Activated CD4-positive, alpha-beta T cell treated with anti-CD3 and anti-CD28 coated beads for 48 hours (primary cell): ENCODE results near the gene BEND5.

ENCODE experiments used
- DNase-seq: peaks from one replicate; pipeline ENCODE4 v3.0.0-alpha.2; 2020

BEND5 gene

DNA sequence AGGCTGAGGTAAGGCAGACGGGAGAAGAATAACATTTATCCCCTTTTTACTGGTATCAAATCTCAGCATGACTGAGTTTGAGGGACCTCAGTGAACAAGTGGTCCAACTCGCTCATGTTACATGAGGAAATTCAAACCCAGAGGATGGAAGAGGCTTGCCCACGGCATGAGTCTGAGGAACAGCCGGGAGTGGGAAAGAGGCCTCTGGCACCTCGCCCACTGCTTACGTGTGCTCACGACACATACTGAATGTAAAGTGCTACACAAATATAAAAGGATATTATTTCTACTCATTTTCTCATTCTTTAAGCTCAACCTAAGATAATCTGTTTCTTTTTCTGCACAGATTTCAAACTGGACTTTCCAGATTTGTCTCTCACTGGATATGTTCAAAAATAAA lies 14.7 kb downstream of the BEND5 start:
- DNase-seq = no peak

DNA sequence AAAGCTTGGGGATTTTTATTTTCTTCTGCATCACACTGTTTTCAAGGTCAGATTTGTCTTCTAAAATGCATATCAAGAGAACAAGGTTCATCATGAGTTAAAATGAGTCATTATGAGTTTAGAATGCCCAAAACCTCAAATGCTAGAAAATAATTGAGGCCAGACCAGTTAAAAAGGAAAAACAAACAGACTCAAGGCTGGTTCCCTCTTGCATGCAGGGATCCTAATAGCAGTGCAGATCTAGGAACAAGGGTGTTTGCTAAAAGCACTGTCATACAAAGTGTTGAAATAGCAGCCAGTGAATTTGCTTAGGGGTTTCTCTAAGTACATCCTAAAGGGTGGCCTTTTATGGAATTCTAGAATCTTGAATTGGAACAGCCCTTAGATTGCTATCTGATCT lies 15.3 kb downstream of the BEND5 start:
- DNase-seq = no peak

DNA sequence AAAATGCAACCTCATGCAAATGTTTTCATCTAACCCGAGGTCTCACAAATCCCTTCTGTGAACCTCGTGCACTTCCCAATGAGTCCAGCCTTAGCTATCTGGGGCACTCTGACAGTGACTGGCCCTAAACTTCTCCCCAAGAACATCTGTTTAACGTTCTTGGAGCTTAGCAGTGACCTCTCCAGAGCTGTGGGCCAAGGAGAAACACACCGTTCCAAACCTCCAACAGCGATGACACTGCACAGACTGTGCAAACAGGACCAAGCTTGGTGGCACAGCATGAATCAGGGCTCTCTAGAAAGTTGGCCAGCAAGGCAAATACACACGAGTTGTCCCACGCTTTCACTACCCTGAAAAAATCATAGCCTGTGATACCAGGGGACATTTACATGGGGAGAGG lies 15.8 kb downstream of the BEND5 start:
- no peak for DNase-seq

DNA sequence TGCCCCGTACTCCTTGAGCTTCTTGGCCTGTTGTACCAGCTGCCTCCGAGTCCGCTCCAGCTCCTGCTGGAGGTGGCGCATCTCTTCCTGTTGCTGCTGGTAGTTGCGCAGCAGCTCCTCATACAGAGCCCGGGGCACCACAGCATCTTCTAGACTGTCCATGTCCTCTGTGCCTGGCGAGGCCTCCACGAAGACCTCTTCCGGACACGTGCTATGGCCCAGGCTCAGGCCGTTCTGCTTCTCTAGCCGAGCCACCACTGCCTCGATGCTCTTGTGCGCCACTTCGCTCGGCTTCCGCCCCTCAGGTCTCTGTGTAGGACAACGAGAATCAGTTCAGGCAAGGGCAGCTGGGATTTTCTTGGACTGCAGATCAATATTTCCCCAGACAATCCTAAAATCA lies 17.7 kb downstream of the BEND5 start:
- DNase-seq = no peak

DNA sequence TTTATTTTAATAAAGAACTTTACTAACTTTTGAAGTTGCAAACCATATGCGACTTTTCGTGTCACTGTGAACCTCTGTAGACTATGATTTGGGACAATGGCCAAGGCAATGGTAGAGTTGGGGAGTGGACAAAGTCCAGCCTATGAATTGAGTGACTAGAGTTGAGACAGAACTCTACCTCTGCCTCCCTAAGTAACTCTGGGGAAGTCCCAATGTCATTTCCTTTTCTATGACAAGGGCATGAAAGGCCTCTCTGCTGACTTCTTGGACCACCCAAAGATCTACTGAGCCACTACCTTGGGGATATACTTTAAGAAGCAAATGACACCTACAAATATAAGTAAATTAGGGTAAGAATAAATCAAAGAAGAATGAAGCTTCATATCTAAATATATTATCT lies 19.3 kb downstream of the BEND5 start:
- no peak for DNase-seq

DNA sequence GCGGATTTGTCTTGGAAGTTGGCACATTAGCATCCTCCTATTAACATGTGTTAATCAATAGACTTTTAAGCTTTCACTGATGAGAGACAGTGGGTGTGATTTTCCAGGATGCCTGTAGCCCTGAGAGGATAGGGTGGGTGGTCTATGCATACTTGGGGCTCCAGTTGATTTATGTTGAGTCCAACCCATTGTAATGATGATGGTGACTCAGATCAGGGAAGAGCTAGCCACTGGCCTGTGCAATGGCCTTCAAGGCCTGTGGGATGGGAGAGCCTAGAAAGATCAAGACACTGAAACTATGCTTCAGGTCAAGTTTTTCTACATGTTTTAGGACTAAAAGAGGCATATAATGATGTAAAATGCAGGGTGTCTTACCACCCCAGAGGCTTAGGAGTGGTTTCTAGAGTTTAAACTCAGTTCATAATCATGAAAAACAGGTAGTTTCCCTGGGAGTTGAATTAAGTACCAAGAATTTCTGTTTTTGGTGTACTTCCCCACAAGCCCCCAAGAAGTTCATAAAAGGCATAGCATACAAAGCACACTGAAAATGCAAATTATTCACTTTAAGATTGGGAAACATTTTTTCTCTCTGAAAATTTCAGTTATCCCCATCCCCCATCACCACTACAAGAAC lies 19.9 kb downstream of the BEND5 start:
- no peak for DNase-seq

DNA sequence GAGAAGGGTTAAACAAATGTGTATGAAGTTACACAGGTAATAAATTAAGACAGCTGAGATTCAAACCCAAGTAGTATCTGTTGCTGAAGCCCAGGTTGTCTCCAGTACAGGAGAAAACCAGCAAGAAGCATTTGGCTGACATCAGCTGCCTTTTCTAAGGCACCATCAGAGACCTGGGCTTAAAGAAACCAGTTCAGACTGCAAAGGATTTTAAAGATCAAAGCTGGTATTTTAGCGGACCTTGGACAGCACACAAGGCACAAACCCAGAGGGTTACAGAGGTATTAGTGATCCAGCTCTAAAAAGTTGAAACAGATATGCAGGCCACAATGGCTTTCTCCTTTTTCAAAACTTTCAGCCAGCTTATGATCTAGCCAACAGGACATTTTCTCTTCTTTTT lies 23.4 kb downstream of the BEND5 start:
- DNase-seq = no peak

DNA sequence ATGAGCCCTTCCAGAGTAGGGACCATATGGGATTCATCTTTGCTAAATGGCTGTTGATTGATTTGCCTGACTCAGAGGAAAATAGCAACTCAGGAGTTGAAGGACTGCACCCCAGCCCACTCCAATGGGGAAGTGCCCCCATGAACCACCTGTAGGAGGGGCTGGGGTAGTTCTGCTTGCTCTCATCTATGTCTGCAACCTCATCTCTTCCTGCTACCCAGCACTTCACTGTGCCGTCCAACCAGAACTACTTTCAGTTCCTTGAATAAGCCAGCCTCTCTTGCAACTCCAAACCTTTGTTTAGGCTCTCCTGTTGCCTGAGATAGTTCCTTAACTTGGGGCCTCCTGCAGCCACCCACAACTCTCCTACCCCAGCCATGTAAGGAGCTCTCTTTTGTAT lies 26.6 kb downstream of the BEND5 start:
- DNase-seq = no peak

DNA sequence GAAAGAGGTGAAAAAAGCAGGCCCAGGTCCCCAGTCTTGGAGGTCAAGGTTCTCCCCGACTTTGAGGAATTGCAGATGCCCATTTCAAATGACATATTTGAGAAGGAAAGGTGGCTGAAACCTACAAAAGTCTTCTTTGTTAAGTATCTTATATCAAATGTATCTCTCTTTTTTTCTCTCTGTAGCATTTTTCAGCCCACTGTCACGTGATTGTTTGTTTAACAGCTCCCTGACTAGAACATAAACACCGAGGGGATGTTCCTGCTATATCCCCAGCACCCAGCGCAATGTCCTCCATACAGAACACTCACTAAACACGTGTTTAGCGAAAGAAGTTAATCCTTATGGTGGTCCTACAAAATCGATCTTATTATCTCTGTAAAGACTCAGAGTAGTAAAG lies 27.6 kb downstream of the BEND5 start:
- DNase-seq = no peak

DNA sequence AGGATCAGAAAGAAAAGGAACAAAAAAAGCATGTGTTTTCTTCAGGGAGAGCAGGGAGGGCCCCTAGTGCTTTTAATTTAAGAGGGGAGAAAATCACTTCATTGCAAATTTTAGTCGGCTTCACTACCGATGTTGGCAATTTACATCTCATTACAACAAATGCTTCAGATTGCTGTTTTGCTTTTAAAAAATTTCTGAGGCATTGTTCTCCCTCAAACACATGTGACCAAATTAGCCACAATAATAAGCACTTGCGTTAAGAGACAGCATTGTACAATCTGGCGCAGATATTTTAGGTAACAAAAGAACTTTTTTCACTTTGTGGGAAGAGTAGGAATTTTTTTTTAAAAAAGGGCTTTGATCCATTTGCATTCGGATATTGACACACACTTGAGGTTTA lies 29.8 kb downstream of the BEND5 start:
- no peak for DNase-seq

DNA sequence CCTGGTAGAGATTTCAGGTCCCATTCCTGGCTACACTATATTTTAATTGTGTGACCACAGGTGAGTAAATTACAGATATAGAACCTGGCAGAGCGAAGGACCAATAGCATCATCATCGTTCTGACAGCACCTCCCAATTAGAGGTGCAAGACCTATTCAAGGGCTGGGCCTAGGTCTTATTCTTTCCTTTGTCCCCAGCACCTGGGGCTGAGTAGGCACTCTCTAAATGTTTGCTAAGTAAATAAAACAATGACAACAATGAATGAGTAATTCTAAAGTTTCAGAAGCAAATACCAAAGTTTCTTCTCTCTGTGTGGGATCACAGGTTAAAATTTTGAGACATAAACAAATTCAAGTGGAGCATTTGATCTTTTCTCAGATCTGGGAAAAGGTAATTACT lies 32.7 kb downstream of the BEND5 start:
- no peak for DNase-seq

DNA sequence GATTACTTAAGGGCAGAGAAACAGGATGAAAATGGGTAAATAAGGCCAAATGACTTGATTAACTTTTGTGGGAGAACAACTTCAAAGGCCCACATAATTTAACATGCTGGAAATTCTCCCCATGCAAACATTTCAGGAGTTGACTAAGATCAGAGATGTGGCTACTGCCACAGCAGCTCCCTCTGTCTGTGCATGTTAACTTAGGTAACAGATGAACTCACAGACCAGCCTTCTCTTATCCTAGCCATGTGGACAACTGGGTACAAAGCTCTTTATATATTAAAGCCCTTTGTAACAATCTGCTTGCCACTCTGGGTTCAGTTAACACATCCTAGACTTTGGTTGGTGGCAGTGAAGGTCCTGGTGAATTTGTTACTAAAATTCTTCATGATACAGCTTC lies 33.2 kb downstream of the BEND5 start:
- no peak for DNase-seq

DNA sequence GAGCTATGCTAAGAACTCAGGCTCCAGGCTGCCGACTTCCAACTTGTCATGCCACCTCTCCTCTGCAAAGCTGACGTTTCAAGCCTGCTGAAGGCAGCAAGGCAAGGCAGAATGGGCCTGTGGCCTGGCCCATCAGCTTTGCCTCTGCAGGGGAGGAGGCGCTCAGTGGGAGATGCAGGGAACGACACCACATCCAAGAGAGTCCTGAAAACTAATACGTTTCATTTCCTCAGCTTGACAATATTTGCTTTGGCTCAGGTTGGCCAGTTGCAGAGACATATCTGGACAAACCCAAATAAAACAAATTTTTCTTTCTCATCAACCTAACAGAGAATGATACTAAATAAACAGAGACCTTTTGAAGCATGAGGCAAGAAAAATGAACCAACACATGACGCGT lies 35.3 kb downstream of the BEND5 start:
- DNase-seq = no peak

DNA sequence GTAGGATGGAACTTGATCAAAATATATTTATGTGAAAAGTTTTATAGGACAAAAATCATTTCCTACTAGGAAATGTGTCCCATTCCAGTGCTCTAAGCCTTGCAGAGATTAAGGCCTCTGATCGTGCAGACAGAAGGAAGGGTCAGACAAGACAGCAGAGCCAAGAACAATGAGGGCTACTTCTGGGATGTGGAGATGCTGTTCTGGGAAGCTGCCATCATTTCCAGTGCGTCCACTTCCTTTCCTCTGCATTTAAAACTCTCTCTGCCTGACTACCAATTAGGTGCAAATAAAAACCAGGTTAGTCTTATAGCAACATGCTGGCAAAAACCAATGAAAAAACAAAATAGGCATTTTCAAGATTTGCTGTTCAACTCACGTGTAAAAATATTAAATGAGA lies 36.1 kb downstream of the BEND5 start:
- DNase-seq = no peak

DNA sequence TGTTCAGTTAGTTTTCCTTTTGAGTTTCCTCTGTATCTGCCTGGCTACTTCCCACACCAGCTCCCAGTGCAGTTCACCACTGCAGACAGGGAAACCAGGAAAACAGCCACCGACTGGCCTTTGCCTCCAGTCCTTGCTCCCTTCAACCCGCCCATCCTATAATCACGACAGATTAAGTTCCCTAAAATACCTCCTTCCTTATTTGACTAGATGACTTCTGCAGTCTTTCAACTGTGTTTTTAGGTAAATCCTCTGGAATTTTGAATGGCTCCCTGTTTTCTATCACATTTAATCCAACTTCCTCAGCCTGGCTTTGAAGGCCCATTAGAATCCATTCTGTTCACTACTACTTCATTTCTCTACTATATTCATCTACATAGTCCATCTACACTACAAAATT lies 37.6 kb downstream of the BEND5 start:
- no peak for DNase-seq

DNA sequence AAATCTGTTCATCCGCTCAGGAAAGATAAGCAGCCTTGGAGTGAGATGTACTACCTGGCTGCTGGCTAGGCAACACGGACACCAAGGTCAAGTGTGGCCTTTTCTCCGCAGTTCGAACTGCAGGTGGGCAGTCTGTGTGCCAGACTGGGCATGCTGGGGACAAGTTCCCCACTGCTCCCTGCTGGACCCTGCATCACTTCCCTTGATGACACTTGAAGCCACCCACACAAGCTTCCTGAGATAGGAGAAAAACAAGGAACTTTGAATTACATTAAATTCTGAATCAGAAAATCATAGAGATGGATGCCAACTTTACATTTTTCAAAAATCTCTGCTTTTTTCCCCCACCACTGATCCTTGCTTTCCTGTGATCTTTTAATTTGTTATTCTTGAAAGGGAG lies 38.3 kb downstream of the BEND5 start:
- DNase-seq = no peak

DNA sequence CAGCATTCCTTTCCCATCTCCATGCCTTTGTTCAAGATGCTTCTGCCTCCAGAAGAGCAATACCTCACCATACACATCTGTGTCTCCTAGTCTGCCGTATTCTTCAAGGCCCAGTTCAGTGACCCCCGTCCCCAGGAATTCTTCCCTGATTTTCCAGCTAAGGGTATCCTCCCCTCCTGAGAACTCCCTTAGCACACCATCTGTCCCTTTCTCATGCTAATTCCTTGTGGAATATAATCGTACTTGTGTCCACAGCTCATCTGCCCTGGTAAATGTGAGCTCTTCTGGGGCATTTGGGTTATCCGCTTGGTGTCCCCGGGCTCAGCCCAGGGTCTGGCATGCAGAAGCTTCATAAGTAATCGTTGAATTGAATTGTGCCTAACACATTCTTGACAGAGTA lies 40.9 kb downstream of the BEND5 start:
- DNase-seq = no peak

DNA sequence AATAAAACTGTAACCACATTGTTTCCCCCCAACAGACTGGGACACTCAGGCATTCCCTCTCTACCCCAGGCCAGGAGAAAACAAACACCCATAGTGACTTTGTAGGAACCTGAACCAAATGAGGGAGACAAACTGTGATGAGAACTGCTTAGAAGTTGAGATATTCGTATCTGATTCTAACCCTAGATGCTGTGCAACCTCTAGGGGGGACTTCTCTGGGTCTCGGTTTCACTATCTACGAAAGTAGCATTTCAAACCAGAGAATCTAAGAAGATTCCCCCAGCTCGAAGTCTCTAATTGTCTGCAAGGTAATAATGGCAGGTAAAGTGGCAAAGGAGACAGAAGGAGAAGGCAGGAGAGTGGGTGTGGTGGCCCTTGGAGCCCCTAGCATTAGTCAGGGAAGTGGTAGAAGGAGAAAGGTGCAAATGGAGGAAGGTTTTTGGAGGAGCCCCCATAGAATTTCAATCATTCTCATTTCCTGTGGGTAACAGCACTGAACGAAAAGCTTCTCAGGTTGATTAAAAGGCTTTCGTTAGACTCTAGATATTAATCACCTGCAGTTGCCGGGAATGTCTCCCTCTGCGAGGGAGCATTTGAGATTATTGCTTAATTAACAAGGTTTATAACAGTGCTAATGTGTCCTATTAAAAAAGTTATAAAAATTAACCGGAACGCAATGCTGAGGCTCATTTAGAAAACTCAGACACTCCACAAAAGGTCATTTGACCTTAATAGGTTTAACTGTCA lies 46.4 kb downstream of the BEND5 start:
- no peak for DNase-seq

DNA sequence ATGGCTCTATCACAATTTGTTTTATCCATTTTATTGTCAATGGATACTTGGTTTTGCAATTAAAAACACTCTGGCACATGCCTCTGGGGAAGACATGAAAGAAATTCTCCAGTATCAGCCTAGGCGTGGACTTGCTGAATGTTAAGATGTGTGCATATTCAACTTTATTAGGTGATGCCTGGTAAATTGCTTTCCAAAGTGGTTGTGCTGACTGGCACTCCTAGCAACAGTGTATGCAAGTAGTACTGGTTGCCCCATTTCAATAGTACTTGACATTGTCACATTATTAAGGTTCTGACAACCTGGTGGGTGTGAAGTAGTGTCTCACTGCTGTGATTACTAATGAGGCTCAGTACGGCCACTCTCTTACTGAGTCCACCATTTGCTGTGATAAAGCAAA lies 48.1 kb downstream of the BEND5 start:
- no peak for DNase-seq

DNA sequence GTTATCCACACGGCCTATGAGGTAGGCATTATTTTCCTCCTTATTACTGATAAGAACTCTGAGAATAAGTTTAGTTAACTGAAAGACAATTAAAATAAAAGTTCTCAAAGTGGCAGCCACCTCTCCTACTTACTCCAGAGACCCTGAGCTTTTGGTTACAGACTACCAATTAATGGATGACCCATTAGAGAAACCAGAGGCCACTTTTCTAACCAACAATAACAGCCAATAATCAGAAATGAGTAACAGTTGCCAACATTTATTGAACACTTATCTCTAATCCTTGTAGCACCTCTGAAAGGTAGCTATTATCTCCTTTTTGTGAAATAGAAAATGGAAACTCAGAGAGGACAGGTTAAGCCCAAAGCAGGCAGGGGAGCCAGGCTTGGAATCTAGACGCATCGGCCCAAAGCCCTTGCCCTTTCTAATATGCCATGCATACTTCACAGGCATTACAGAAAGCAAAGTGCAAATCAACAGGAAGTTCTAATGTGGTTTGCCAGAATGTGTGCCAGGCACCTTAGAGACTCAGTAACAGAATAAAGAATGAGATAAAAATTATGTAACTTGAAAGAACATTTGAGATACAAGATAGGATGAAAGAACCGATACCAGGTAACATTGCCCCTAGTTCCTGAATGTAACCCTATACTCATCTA lies 50.0 kb downstream of the BEND5 start:
- DNase-seq = no peak

DNA sequence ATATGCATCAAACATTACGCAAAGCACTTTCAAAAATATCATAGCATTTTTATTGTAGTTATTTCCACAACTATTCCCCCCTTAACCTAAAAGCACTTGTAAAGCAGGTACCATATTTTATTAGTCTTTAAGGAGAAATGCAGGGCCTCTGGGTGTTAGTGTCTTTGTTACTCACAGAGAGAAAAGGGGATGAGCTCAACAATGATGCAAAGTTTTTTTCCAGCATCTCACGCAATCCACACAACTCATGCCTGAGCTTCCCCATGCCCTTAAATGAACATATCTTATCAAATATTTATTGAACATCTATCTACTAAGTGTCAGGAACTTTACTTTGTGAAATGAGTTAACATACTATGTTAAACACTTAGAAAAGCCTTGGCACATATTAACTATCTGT lies 50.6 kb downstream of the BEND5 start:
- no peak for DNase-seq

DNA sequence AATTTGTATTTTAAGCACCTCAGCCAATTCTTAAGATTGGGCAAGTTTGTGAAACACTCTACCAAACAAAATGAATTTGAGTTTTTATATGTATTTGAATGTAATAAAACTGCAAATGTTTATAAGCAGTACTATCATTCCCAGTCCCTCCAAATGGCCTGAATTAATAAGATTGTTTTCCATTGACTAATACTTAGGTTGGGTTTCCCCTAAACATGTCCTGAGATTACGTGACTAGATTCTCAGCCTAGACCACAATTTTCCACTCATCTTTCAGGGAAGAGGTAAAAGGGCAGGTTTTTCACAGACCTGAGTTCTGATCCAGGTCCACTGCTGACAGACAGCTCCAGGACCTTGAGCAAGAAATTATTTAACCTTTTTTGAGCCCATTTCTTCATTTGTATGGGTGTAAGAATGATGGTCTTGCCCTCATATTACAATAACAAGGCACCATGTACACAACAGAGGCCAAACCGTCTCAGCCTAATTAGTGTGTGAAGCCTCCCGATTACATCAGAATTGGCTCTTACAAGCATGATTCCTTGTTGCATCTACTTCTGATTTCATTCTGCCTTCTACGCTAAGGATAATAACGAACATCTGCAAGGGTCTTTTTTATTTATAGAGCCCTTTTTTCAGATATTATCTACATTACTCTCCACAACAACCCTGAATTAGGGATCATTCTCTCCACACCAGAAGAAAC lies 51.2 kb downstream of the BEND5 start:
- no peak for DNase-seq

DNA sequence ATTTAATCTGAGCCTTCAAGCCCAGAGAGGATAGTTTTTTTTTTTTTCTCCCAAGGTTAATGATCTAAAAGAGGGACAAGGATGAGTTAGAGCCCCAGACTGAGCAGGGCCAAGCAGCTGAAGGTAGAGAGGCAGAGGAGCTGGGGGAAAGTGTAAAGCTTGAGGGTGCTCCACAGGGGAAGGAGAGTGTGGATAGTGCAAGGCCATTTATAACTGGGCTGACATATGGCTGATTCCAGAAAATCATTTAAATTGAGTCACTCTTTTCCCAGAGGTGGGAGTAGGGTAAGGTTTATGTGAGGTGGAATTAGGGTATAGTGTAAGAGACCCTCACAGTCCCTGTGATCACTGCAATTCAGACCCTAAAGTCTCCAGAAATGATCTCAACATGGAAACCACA lies 55.8 kb downstream of the BEND5 start:
- DNase-seq = no peak

DNA sequence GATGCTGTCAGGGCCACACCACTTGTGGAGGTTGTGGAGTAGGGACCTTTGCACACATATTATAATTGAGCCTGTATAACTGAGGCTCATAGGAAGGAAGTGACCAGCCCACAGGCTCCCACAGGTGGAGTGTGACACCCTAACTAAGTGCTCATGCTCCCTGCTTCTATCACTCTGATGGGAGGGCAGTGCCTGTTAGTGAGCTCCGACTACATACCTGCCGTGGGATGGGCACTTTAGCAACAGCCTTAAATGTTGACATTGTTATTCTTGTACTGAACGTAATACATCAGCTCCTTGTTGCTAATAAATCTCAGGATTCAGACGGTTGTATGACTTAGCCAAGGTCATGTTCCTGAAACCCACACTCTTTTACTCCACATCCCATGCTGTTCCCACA lies 58.0 kb downstream of the BEND5 start:
- DNase-seq = no peak
